NCI-H2107 treated with DMSO at 0.1 percent for 48 hours (cell line): Measurements from ENCODE around the gene NUP160.
A peak's percentile ranks its signal among the peaks of the same experiment; 100 is the strongest.
"Not testable (repeated sequence)": the region's sequence is repeated elsewhere in the genome, so short reads cannot be mapped to it uniquely, and the experiment has no call there.

Experiments
- DNase-seq: peaks from one replicate; lab custom pipeline; 2025; ENCODE audit not compliant: unreplicated experiment; lab: John Stamatoyannopoulos, UW

Gene NUP160, protein sequence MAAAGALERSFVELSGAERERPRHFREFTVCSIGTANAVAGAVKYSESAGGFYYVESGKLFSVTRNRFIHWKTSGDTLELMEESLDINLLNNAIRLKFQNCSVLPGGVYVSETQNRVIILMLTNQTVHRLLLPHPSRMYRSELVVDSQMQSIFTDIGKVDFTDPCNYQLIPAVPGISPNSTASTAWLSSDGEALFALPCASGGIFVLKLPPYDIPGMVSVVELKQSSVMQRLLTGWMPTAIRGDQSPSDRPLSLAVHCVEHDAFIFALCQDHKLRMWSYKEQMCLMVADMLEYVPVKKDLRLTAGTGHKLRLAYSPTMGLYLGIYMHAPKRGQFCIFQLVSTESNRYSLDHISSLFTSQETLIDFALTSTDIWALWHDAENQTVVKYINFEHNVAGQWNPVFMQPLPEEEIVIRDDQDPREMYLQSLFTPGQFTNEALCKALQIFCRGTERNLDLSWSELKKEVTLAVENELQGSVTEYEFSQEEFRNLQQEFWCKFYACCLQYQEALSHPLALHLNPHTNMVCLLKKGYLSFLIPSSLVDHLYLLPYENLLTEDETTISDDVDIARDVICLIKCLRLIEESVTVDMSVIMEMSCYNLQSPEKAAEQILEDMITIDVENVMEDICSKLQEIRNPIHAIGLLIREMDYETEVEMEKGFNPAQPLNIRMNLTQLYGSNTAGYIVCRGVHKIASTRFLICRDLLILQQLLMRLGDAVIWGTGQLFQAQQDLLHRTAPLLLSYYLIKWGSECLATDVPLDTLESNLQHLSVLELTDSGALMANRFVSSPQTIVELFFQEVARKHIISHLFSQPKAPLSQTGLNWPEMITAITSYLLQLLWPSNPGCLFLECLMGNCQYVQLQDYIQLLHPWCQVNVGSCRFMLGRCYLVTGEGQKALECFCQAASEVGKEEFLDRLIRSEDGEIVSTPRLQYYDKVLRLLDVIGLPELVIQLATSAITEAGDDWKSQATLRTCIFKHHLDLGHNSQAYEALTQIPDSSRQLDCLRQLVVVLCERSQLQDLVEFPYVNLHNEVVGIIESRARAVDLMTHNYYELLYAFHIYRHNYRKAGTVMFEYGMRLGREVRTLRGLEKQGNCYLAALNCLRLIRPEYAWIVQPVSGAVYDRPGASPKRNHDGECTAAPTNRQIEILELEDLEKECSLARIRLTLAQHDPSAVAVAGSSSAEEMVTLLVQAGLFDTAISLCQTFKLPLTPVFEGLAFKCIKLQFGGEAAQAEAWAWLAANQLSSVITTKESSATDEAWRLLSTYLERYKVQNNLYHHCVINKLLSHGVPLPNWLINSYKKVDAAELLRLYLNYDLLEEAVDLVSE (N-terminal part only)

DNA sequence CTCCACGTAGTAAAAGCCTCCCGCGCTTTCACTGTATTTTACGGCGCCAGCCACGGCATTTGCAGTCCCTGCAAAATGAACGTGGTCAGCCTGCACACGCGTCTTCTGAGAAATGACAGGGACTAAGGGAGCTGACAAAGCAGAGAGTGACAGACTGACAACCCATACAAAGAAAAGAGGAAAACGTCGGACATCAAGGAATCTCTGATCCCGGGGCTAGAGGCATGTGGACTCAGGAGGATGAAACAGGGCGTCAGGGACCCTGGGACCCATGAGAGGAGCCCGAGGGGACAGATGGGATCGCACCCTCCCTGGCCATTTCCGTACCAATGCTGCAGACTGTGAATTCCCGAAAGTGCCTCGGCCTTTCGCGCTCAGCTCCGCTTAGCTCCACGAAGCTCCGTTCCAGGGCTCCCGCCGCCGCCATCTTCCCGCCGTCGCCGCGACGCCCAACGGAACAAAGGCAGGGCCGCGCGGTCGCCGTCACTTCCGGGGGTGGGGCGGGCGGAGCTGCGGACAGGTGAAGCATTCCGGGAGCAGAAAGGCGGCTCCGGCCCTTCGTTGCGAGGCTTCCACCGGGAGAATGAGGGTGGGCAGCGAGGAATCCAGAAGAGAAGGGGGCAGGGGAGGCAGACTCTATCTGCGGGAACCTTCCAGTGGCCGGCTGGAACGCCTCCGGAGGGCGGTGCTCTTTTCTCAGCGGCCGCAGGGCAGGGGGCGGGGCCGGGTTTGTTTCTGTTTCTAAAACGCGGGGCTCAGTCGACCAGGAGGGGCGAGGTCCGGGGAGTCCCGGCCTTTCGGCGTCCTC, at the start of gene NUP160:
NUP160 (minus strand) TSS at position 459 of the 808 bp plus-strand sequence; CDS start at position 427, 32 bp downstream.
- DNase-seq, result peak; percentile 71

DNA sequence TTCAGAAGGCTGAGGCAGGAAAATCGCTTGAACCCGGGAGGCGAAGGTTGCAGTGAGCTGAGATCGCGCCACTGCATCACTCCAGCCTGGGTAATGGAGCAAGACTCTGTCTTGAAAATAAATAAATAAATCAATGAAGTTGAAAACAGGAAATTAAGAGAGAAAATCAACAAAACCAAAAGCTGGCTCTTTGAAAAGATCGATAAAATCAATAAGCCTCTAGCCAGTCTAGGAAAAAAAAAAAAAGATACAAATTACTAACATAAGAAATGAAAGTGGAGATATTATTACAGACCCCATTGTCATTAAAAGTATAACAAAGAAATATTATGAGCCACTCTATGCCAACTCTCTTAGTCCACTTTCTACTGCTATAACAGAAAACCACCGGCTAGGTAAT, 48.0 kb upstream of the NUP160 start:
- DNase-seq, result no peak

DNA sequence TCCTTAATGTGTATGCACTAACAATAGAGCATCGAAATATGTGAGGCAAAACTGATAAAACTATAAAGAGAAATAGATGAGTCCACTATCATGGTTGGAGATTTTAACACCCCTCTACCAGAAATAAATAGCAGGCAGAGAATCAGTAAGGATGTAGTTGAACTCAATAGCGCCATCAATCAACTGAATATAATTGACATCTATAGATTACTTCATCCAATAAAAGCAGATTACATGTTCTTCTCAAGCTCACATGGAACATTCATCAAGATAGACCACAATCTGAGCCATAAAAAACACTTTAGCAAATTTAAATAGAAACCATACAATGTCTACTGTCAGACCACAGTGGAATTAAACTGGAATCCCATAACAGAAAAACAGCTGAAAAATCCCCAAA, 46.9 kb upstream of the NUP160 start:
- no peak for DNase-seq

DNA sequence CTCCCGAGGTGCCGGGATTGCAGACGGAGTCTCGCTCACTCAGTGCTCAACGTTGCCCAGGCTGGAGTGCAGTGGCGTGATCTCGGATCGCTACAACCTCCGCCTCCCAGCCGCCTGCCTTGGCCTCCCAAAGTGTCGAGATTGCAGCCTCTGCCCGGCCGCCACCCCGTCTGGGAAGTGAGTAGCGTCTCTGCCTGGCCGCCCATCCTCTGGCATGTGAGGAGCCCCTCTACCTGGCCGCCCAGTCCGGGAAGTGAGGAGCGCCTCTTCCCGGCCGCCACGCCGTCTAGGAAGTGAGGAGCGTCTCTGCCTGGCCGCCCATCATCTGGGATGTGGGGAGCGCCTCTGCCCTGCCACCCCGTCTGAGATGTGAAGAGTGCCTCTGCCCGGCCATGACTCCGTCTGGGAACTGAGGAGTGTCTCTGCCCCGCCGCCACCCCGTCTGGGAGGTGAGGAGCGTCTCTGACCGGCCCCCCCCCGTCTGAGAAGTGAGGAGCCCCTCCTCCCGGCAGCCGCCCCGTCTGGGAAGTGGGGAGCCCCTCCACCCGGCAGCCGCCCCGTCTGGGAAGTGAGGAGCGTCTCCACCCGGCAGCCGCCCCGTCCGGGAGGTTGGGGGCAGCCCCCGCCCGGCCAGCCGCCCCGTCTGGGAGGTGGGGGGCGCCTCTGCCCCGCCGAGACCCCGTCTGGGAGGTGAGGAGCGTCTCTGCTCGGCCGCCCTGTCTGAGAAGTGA, 44.6 kb upstream of the NUP160 start:
- not testable (repeated sequence) for DNase-seq

DNA sequence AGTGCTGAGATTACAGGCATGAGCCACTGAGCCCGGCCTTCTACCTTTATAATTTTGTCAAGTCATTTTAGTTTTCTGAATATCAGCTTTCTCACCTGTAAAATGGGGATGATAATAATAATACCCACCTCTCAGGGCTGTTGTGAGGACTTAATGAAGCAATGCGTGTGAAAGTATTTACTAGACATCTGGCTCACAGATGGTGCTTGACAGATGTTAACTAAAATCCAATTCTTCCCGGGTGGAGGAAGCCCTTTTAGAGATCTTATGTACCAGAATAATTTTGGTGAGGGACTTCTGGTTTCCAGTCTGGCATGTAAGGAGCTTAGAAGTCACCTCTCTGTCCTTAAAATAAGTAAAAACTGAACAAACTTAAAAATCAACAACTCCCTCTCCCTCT, 43.7 kb upstream of the NUP160 start:
- DNase-seq, result no peak

DNA sequence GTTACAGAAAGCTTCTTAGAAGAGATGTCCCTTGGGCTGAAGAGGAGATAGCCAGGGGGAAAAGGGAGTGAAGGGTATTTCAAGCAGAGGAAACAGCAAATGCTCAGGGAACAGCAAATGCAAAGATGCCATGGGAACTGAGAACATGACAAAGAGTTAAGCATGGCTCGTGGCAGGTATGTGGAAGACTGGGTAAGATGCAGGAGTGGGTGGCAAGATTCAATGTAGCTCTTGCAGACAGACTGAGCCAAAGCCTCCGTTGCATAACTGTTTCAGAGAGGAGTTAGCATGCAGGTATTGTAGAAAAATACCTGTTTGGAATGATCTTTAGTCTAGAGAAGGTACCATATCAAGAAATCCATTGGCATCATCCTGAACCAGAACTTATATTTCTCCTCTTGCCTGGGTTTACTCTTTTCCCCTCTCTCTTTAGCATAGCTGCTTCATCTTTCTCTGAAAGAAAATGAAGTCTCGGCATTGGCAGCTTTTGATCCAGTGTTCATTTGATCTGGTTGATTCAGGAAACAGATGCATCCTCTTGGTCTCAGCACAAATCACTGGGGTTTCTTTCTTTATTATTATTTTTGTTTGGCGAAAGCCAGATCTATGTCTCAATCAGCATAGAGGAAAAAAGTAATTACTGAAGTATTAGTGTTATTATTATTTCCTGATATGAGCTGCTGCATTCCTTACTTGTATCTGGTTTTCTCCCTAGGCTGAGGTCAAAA, 41.7 kb upstream of the NUP160 start:
- no peak for DNase-seq

DNA sequence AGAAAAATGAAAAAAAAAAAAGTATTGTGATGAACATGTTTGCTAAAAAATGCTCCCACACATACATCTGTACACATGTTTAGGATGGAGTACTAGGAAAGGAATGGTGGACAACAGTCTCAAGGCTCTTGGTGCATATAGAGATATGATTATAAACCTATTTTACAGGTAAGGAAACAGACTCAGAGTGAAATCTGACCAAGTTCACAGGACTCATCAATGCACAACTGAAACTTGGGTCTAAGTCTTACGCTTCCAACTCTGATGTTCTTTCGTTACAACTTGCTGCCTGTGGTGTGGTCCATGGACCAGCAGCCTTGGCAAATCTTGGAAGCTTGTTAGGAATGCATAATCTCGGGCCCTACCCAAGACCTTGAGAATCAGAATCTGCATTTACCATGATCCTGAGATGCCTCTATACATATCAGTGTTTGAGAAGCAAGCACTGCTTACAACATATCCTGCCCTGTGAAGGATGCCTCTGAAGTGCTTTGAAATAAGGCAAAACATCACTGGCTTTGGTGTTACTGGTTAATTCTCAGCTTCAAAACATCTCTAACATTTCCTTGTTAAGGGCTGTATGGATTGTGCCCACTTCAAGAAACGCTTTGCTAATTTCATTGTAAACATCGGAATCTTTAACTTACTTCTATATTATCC, 39.9 kb upstream of the NUP160 start:
- no peak for DNase-seq

DNA sequence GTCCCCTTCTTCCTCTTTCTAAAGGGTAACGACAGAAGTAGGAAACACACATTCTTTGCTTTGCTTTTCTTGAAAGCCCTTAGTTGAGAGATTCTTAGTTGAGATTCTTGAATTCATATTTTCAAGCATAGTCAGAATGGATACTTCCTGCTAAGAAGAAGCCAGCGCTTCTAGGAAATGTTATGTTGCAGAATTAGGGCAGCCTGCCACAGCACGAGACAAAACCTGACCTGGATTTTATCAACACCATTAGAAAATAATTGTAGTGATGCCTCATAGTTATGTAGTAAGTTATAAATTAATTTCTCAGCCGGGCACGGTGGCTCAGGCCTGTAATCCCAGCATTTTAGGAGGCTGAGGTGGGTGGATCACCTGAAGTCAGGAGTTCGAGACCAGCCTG, 37.9 kb upstream of the NUP160 start:
- no peak for DNase-seq

DNA sequence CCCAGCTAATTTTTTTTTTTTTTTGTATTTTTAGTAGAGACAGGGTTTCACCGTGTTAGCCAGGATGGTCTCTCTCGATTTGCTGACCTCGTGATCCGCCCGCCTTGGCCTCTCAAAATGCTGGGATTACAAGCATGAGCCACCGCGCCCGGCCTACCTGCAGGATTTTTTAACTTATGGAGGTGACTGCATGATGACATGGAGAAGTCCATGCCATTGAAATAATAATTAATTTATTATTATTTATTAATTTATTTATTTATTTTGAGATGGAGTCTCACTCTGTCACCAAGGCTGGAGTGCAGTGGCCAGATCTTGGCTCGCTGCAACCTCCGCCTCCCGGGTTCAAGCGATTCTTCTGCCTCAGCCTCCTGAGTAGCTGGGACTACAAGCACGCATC, 34.3 kb upstream of the NUP160 start:
- not testable (repeated sequence) for DNase-seq

DNA sequence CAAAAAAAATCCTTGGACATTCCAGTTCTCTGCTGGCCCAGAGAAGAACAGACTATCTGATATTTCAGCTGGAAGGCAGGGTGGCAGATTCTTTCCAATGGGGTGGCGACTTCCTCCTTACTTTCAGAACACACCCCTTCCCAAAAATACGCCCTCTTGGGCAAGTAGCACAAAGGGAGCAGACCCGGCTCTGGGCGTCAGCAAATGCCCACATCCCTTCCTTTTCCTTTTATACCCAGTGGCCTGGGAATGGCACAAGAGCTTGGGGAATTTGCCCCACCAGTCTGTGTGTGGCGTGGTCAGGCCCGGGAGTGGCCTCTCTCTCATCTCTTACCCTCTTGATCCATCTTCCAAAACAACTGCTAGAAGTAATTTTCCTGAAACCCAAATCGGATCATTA, 33.0 kb upstream of the NUP160 start:
- no peak for DNase-seq

DNA sequence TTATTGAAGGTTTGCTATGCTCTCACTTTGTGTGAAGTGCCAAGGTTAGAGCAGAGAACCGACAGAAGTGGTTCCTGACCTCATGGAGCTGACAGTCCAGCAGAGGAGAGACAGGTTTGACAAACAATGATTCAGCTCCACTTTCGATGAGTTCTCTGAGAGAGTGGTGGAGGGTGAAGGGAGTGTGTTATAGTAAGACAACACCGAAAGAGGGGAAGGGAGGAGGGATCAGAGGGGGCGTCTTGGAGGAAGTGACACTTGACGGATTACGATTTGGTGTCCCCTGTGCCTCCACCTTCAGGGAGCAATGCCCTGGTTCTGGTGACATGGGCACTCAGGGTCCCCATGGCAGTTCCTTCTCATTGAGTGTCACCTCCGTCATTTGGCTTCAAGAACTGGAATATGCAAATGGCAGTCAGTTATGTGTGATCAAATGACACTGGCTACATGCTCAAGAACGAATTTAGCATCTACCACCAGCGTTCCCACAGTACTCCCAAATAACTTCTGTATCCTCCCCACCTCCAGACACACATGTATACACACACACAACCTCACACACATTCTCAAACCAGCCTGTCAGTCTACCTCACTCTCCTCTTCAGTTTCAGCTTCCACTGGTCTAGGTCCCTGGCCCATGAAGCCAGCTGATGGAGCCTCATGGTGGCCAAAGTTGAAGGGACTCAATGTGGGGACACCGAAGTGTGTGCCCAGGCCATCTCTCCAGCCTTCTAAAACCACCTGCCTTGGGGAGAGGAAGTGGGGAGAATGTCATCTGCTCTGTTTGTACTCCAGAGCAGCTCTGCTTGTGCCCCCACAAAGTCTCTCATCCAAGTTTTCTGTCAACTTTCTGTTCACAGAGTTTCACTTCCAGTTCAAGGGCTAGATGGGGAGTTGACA, 31.4 kb upstream of the NUP160 start:
- no peak for DNase-seq

DNA sequence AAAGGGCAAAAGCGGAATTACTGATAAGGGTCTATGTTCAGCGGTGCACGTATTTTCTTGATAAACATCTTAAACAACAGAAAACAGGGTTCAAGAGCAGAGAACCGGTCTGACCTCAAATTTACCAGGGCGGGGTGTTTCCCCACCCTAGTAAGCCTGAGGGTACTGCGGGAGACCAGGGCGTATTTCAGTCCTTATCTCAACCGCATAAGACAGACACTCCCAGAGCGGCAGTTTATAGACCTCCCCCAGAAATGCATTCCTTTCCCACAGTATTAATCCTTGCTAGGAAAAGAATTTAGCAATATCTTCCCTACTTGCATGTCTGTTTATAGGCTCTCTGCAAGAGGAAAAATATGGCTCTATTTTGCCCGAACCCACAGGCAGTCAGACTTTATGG, 27.7 kb upstream of the NUP160 start:
- not testable (repeated sequence) for DNase-seq

DNA sequence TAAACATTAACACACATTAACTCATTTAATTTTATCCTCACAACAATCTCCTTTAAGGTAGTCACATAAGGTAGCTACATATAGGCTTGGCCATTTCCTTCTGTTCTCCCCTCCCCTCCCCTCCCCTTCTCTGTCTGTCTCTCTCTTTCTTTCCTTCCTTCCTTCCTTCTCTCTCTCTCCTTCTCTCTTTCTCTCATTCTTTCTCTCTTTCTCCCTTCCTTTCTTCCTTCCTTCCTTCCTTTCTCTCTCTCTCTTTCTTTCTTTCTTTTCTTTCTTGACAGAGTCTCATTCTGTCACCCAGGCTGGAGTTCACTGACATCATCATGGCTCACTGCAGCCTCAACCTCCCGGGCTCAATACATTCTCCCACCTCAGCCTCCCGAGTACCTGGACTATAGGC, 22.3 kb upstream of the NUP160 start:
- DNase-seq, result no peak

DNA sequence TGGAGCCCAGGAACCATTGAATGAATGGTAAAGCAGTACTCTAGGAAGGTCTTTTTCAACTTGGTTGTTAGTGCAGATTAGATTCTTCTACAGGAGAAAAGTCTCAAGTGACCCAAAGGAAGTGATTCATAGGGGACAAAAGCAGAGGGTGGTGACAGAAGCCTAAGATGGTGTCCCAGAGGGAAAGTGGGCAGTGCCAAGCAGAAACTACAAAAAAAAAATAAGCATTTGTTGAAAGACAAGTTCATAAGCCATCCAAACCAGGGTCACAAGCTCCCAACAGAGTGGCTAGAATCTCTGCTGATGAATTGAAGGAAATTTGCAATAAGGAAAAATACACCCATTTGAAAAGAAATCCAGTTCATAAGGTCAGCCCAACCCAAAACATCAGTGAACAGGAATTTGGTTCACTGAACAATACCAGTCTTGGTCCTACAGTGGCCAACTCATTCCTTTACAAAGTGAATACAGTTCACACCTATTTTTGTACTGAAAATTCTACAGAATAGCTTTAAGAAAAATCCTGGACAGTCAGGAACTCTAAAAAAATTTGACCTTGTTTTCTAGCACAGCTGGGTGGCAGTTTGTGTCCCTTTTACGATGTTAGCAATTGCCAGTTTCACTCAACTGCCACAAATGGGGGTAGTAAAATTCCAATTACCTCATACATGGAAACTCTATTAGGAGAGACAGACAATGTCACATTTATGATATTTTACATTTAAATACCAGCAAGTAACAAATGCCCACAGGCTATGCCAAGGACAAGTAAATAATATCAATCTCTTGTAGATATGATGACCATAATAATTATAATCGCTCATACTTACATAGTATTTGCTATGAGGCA, 21.6 kb upstream of the NUP160 start:
- DNase-seq, result no peak

DNA sequence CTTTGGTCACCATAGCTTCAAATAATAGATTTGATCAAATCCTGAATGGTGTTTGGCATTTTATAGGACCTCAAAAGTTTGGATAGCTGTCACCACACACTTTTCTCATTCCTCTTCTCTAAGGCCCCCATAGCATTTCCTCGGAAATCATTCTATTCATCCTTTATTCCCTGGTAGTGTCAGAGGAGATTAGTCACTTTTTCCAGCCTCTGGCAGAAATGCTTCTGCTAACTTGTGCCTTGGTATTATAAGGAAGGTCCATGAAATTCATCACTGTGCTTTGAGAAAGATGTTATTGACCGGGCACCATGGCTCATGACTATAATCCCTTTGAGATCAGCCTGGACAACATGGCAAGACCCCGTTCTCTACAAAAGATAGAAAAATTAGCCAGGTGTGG, 19.7 kb upstream of the NUP160 start:
- no peak for DNase-seq

DNA sequence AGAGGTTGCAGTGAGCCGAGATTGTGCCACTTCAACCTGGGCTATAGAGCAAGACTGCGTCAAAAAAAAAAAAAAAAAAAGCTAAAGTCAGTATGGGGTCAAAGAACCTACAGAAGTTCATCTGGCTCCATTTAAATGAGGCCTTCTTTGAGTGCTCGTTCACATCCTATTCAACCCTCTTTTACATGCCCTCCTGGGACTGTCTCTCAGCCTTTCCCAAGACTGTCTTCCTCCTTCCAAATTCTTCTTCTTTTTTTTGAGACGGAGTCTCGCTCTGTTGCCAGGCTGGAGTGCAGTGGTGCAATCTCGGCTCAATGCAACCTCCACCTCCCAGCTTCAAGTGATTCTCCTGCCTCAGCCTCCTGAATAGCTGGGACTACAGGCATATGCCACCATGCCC, 18.7 kb upstream of the NUP160 start:
- not testable (repeated sequence) for DNase-seq

DNA sequence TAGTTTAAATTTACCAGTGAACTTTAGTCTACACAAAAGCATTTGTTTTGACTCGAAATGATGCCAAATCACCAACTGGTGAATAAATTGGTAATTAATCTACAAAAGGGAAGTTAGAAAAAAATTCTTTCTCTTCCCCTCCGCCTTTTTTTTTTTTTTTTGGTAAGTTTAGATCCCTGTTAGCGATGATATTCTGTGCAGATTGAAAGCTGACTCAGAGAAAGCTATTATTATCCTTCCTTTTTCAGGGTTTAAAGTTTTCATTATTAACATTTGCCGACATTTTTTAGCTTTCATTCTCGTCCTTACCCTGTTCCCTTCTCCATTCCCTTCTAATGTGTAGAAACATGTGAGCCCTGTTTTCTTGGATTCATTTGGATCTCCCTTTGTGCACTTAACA, 16.8 kb upstream of the NUP160 start:
- DNase-seq, result no peak
